SK-N-SH treated with all-trans-retinoic acid at 6 μM for 48 hours (cell line): ENCODE measurements around the gene NAA20.

Source experiments
- ATAC-seq: fragments of 200-7000 bp; cut with Tn5 transposase; 3 replicates; pipeline ENCODE4 v1.9.1; 2020; ENCODE audit warnings: mild to moderate bottlenecking, moderate library complexity
- ARNTL ChIP-seq: fragments of 450-650 bp; formaldehyde crosslinking; IDR thresholded peaks from 2 replicates; pipeline ENCODE4 v1.5.0; 2020; ENCODE audit warnings: low read depth, mild to moderate bottlenecking, moderate library complexity, borderline replicate concordance
- BACH2 ChIP-seq: fragments of 250-450 bp; sonication (Bioruptor Pico); IDR thresholded peaks from 2 replicates; pipeline ENCODE4 v1.9.0; 2021; ENCODE audit warnings: mild to moderate bottlenecking, borderline replicate concordance
- CREB5 ChIP-seq: fragments of 250-450 bp; sonication (Bioruptor Pico); IDR thresholded peaks from 2 replicates; pipeline ENCODE4 v1.5.1; 2020; ENCODE audit warnings: low read depth, mild to moderate bottlenecking, moderate library complexity
- CSDC2 ChIP-seq: fragments of 250-450 bp; sonication (Bioruptor Pico); IDR thresholded peaks from 2 replicates; pipeline ENCODE4 v1.5.0; 2020; ENCODE audit warnings: mild to moderate bottlenecking, moderate library complexity
- ESRRG ChIP-seq: fragments of 250-450 bp; sonication (Bioruptor Pico); IDR thresholded peaks from 2 replicates; pipeline ENCODE4 v1.6.1; 2021; ENCODE audit warnings: mild to moderate bottlenecking
- GLIS3 ChIP-seq: fragments of 250-450 bp; sonication (Bioruptor Pico); IDR thresholded peaks from 2 replicates; pipeline ENCODE4 v1.5.0; 2020; ENCODE audit warnings: mild to moderate bottlenecking, moderate library complexity
- ISL1 ChIP-seq: fragments of 250-450 bp; sonication (Bioruptor Pico); IDR thresholded peaks from 2 replicates; pipeline ENCODE4 v2.1.2; 2022; ENCODE audit warnings: mild to moderate bottlenecking, moderate library complexity
- OSR1 ChIP-seq: fragments of 250-450 bp; sonication (Bioruptor Pico); IDR thresholded peaks from 2 replicates; pipeline ENCODE4 v1.8.0; 2022; ENCODE audit warnings: moderate library complexity, mild to moderate bottlenecking, inconsistent platforms
- POU6F1 ChIP-seq: fragments of 250-450 bp; sonication (Bioruptor Pico); IDR thresholded peaks from 2 replicates; pipeline ENCODE4 v1.8.0; 2021; ENCODE audit warnings: low read depth, mild to moderate bottlenecking, moderate library complexity, borderline replicate concordance
- PPARA ChIP-seq: fragments of 250-450 bp; sonication (Bioruptor Pico); IDR thresholded peaks from 2 replicates; pipeline ENCODE4 v1.5.0; 2020; ENCODE audit warnings: mild to moderate bottlenecking, borderline replicate concordance
- RARB ChIP-seq: fragments of 250-450 bp; sonication (Bioruptor Pico); IDR thresholded peaks from 2 replicates; pipeline ENCODE4 v1.8.0; 2021; ENCODE audit warnings: mild to moderate bottlenecking, moderate library complexity
- SNAI2 ChIP-seq: fragments of 250-450 bp; sonication (Bioruptor Pico); IDR thresholded peaks from 2 replicates; pipeline ENCODE4 v1.5.0; 2020; ENCODE audit warnings: mild to moderate bottlenecking, moderate library complexity
- TCF4 ChIP-seq: fragments of 250-450 bp; sonication (Bioruptor Pico); IDR thresholded peaks from 2 replicates; pipeline ENCODE4 v1.8.0; 2021; ENCODE audit warnings: mild to moderate bottlenecking, moderate library complexity, borderline replicate concordance
- TSHZ2 ChIP-seq: fragments of 250-450 bp; sonication (Bioruptor Pico); IDR thresholded peaks from 2 replicates; pipeline ENCODE4 v1.5.0; 2020; ENCODE audit warnings: mild to moderate bottlenecking, moderate library complexity
- ZC3H10 ChIP-seq: fragments of 250-450 bp; sonication (Bioruptor Pico); IDR thresholded peaks from 2 replicates; pipeline ENCODE4 v1.5.1; 2021; ENCODE audit warnings: mild to moderate bottlenecking, moderate library complexity
- ZFP3 ChIP-seq: fragments of 250-450 bp; sonication (Bioruptor Pico); IDR thresholded peaks from 2 replicates; pipeline ENCODE4 v1.5.0; 2020; ENCODE audit warnings: mild to moderate bottlenecking, moderate library complexity
- ZFP30 ChIP-seq: fragments of 450-650 bp; formaldehyde crosslinking; IDR thresholded peaks from 2 replicates; pipeline ENCODE4 v1.5.0; 2022; ENCODE audit warnings: mild to moderate bottlenecking, moderate library complexity
- ZNF565 ChIP-seq: fragments of 450-650 bp; formaldehyde crosslinking; conservative IDR thresholded peaks from 2 replicates; pipeline ENCODE4 v1.5.0; 2020; ENCODE audit warnings: low read depth, mild to moderate bottlenecking, moderate library complexity
- ZNF8 ChIP-seq: fragments of 450-650 bp; formaldehyde crosslinking; IDR thresholded peaks from 2 replicates; pipeline ENCODE4 v1.5.0; 2020; ENCODE audit warnings: mild to moderate bottlenecking, moderate library complexity
- TF ChIP-seq, protein P1 (sequence below): fragments of 250-450 bp; sonication (Bioruptor Pico); IDR thresholded peaks from 2 replicates; pipeline ENCODE4 v1.8.0; 2020; ENCODE audit warnings: mild to moderate bottlenecking, moderate library complexity, borderline replicate concordance
- TF ChIP-seq, protein P2 (sequence below): fragments of 250-450 bp; sonication (Bioruptor Pico); IDR thresholded peaks from 2 replicates; pipeline ENCODE4 v1.5.1; 2021; ENCODE audit warnings: mild to moderate bottlenecking, moderate library complexity

Gene NAA20

GRCh38 chr20:19968466-19969073 lies 48.6 kb upstream of the NAA20 start:
- TF ChIP-seq OSR1 (CRISPR knock-in tag) (no peak), ARNTL (CRISPR knock-in tag) (no peak), ISL1 (CRISPR knock-in tag) (no peak), PPARA (CRISPR knock-in tag) (no peak), ZFP3 (CRISPR knock-in tag) (no peak), ZC3H10 (no peak), BACH2 (CRISPR knock-in tag) (no peak), ZNF8 (CRISPR knock-in tag) (no peak)
- TF ChIP-seq, protein P1, sequence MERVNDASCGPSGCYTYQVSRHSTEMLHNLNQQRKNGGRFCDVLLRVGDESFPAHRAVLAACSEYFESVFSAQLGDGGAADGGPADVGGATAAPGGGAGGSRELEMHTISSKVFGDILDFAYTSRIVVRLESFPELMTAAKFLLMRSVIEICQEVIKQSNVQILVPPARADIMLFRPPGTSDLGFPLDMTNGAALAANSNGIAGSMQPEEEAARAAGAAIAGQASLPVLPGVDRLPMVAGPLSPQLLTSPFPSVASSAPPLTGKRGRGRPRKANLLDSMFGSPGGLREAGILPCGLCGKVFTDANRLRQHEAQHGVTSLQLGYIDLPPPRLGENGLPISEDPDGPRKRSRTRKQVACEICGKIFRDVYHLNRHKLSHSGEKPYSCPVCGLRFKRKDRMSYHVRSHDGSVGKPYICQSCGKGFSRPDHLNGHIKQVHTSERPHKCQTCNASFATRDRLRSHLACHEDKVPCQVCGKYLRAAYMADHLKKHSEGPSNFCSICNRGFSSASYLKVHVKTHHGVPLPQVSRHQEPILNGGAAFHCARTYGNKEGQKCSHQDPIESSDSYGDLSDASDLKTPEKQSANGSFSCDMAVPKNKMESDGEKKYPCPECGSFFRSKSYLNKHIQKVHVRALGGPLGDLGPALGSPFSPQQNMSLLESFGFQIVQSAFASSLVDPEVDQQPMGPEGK (CRISPR knock-in tag) = no peak
- TF ChIP-seq, protein P2, sequence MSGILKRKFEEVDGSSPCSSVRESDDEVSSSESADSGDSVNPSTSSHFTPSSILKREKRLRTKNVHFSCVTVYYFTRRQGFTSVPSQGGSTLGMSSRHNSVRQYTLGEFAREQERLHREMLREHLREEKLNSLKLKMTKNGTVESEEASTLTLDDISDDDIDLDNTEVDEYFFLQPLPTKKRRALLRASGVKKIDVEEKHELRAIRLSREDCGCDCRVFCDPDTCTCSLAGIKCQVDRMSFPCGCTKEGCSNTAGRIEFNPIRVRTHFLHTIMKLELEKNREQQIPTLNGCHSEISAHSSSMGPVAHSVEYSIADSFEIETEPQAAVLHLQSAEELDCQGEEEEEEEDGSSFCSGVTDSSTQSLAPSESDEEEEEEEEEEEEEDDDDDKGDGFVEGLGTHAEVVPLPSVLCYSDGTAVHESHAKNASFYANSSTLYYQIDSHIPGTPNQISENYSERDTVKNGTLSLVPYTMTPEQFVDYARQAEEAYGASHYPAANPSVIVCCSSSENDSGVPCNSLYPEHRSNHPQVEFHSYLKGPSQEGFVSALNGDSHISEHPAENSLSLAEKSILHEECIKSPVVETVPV (CRISPR knock-in tag) = no peak
- ATAC-seq = no peak

- TF ChIP-seq POU6F1 (CRISPR knock-in tag) = no peak
- TF ChIP-seq, protein P2 (CRISPR knock-in tag) = no peak
- TF ChIP-seq, protein P1 (CRISPR knock-in tag) = no peak
- TF ChIP-seq ISL1 (CRISPR knock-in tag) = no peak
- TF ChIP-seq ESRRG = no peak
- TF ChIP-seq OSR1 (CRISPR knock-in tag) = no peak
- TF ChIP-seq PPARA (CRISPR knock-in tag) = no peak
- no peak for TF ChIP-seq CREB5 (CRISPR knock-in tag)
- no peak for TF ChIP-seq CSDC2 (CRISPR knock-in tag)
- TF ChIP-seq TCF4 (CRISPR knock-in tag) = no peak
- ATAC-seq = no peak
Observed at GRCh38 chr20:19969106-19969505, 48.1 kb upstream of the NAA20 start.

DNA sequence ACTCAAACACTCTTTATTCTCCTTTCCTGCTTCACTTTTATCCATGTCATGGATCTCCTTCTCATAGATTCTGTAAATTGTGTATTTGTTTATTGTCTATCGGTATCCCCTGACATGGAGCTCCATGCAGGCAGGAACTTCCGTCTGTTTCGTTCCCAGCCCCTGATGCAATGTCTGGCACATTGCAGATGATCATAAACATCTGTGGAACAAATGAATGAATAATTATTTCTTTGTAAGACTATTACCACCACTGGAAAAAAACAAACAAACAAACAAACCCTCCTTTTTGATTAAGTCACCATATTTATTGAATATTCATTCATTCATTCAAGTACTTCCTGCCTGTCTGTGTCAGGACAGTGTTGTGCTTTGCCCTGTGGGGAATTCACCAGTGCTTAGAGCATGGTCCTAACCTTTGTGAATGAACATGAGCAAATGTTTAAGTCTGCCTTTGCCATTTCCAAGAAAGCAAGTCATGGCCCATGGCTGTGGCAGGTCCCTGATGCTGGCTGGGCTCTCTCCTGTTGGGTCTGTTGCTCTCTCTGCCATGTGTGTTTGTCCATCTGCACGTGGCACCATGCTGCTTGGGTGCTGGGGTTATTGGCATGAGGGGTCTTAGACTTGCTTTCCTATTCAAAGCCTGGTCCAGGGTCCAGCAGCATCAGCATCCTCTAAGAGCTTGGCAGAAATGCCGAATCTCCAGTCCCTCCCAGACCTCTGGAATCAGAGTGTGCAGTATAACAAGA lies 47.5 kb upstream of the NAA20 start:
- ATAC-seq = no peak
- TF ChIP-seq POU6F1 (CRISPR knock-in tag) (no peak), ESRRG (no peak), ZNF565 (CRISPR knock-in tag) (no peak), RARB (CRISPR knock-in tag) (no peak), GLIS3 (CRISPR knock-in tag) (no peak), PPARA (CRISPR knock-in tag) (no peak), ZFP30 (CRISPR knock-in tag) (no peak), SNAI2 (CRISPR knock-in tag) (no peak), ZC3H10 (no peak), ZFP3 (CRISPR knock-in tag) (no peak), TCF4 (CRISPR knock-in tag) (no peak), TSHZ2 (CRISPR knock-in tag) (no peak)
